Measurements from ENCODE around the gene SSC4D.

Gene SSC4D

GRCh38 chr7:76354516-76354915 is 55.0 kb downstream of the SSC4D start:
- TF ChIP-seq TAF1 (IDR thresholded peaks at IDR 0.05; ENCODE audit: borderline replicate concordance, insufficient read depth, low read length): no peak
- no peak for TF ChIP-seq REST (IDR thresholded peaks at IDR 0.05; ENCODE audit: insufficient read depth in 1 of 2, low read depth in 2 of 2, low read length in 2 of 2)
- no peak for TF ChIP-seq FOXP2 (optimal IDR thresholded peaks at IDR 0.05; ENCODE audit: borderline replicate concordance, extremely low read depth, extremely low read length, insufficient read depth)
- TF ChIP-seq SIN3A (IDR thresholded peaks at IDR 0.05; ENCODE audit: borderline replicate concordance, insufficient read depth, low read length): no peak
- no peak for TF ChIP-seq POLR2AphosphoS5 (IDR thresholded peaks at IDR 0.05; ENCODE audit: low read depth, low read length)

GRCh38 chr7:76353744-76354143 is 55.8 kb downstream of the SSC4D start:
- TF ChIP-seq FOXP2 (optimal IDR thresholded peaks at IDR 0.05; ENCODE audit: borderline replicate concordance, extremely low read depth, extremely low read length, insufficient read depth) (no peak), TAF1 (IDR thresholded peaks at IDR 0.05; ENCODE audit: borderline replicate concordance, insufficient read depth, low read length) (no peak), SIN3A (IDR thresholded peaks at IDR 0.05; ENCODE audit: borderline replicate concordance, insufficient read depth, low read length) (no peak), REST (IDR thresholded peaks at IDR 0.05; ENCODE audit: insufficient read depth in 1 of 2, low read depth in 2 of 2, low read length in 2 of 2) (no peak), POLR2AphosphoS5 (IDR thresholded peaks at IDR 0.05; ENCODE audit: low read depth, low read length) (no peak)

- TF ChIP-seq REST (IDR thresholded peaks at IDR 0.05; ENCODE audit: insufficient read depth in 1 of 2, low read depth in 2 of 2, low read length in 2 of 2) (no peak), FOXP2 (optimal IDR thresholded peaks at IDR 0.05; ENCODE audit: borderline replicate concordance, extremely low read depth, extremely low read length, insufficient read depth) (no peak), POLR2AphosphoS5 (IDR thresholded peaks at IDR 0.05; ENCODE audit: low read depth, low read length) (no peak), TAF1 (IDR thresholded peaks at IDR 0.05; ENCODE audit: borderline replicate concordance, insufficient read depth, low read length) (no peak), SIN3A (IDR thresholded peaks at IDR 0.05; ENCODE audit: borderline replicate concordance, insufficient read depth, low read length) (no peak)
Observed at GRCh38 chr7:76352193-76352592, 57.3 kb downstream of the SSC4D start.

- TF ChIP-seq REST (IDR thresholded peaks at IDR 0.05; ENCODE audit: insufficient read depth in 1 of 2, low read depth in 2 of 2, low read length in 2 of 2) (no peak), SIN3A (IDR thresholded peaks at IDR 0.05; ENCODE audit: borderline replicate concordance, insufficient read depth, low read length) (no peak), POLR2AphosphoS5 (IDR thresholded peaks at IDR 0.05; ENCODE audit: low read depth, low read length) (0 out of 2 replicates have a peak, but pooled peaks have one; percentile 9)
Observed at GRCh38 chr7:76351372-76351771, 58.1 kb downstream of the SSC4D start.

- TF ChIP-seq SIN3A (IDR thresholded peaks at IDR 0.05; ENCODE audit: borderline replicate concordance, insufficient read depth, low read length) (no peak), POLR2AphosphoS5 (IDR thresholded peaks at IDR 0.05; ENCODE audit: low read depth, low read length) (no peak), FOXP2 (optimal IDR thresholded peaks at IDR 0.05; ENCODE audit: borderline replicate concordance, extremely low read depth, extremely low read length, insufficient read depth) (no peak), REST (IDR thresholded peaks at IDR 0.05; ENCODE audit: insufficient read depth in 1 of 2, low read depth in 2 of 2, low read length in 2 of 2) (no peak), TAF1 (IDR thresholded peaks at IDR 0.05; ENCODE audit: borderline replicate concordance, insufficient read depth, low read length) (no peak)
Observed at GRCh38 chr7:76349313-76349885, 60.1 kb downstream of the SSC4D start.
